NCI-H2107 treated with DMSO at 0.1 percent for 48 hours (cell line): ENCODE data around the gene RPS6KA4.

Source experiments
- DNase-seq: peaks from one replicate; lab custom pipeline; 2025; ENCODE audit not compliant: unreplicated experiment; lab: John Stamatoyannopoulos, UW

The RPS6KA4 gene

DNA sequence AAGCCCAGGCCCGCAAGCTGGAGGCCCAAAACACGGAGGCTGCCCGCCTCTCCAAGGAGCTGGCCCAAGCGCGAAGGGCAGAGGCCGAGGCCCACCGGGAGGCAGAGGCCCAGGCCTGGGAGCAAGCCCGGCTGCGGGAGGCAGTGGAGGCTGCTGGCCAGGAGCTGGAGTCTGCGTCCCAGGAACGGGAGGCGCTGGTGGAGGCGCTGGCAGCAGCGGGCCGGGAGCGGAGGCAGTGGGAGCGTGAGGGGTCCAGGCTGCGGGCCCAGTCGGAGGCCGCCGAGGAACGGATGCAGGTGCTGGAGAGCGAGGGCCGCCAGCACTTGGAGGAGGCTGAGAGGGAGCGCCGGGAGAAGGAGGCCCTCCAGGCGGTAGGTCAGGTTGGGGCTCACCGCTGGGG is 14.2 kb upstream of the RPS6KA4 start:
- DNase-seq, result no peak

DNA sequence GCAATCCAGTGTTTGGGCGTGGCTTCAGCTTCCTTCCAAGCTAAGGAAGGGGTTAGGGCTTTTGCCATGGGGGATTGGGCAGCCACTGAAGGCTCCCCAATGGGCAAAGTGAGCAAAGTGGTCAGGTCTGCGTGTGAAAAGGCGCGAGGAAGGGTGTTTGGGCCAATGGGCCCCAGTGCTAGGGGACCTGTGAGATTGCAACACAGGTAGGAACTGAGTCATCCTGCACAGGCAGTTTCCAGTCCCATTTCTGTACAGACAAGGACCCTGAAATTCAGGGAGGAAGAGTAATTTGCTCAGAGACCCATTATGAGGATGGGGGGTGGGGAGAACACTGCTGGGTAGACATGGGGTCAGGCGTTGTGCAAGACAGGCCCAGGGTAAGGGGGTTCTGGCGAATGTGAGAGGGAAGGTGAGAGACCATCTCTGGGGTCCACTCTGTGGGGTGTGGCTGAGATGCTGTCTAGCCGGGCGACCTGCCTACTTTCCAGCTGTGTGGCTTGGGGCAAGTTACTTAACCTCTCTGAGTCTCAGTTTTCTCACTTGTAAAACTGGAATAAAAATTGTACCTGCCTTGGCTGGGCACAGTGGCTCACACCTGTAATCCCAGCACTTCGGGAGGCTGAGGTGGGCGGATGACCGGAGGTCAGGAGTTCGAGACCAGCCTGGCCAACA is 11.6 kb upstream of the RPS6KA4 start:
- DNase-seq, result no peak

DNA sequence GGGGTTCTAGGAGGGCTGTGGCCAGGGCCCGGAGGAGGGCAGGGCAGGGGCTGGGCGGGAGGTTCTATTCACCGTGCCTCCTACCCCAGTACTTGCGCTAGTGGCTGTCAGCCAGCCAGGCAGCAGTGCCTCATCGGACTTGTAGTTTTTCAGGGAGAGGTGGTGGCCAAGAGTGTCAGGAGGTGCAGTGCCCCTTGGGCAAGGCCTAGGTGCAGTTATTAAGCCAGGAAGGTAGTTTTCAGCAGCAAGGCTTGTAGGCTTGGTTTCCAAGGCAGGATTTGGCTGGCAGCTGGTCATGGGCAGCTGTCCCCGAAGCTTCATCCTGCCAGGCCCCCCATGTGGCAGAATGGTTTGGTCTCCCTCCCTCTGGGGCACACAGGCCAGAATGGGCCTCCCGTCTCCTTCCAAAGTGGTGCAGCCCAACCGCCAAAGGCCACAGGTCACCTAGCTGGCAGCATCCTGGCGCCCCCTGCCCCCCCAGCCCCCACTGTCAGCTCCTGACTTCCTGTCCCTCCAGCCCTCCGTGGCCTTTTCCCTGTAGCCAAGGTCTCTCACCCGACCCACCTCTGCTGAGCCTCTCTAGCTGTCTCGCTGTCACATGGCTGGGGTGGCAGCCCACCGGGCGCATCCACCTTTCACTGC is 10.5 kb upstream of the RPS6KA4 start:
- no peak for DNase-seq

DNA sequence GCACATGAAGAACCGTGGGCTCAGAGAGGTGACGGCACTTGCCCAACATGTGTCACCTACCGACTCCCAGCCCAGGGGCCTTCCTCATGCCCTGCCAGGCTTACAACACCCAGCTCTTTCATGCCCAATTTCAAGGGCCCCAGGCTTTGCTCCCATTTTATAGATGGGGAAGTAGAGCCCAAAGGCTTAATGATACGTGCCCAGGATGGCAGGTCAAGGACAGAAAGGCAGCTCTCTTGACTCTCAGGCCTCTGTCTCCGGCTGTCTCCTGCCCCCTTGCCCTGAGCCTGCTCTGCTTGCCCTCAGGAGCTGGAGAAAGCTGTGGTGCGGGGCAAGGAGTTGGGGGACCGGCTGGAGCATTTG is 10.0 kb upstream of the RPS6KA4 start:
- DNase-seq, result no peak

DNA sequence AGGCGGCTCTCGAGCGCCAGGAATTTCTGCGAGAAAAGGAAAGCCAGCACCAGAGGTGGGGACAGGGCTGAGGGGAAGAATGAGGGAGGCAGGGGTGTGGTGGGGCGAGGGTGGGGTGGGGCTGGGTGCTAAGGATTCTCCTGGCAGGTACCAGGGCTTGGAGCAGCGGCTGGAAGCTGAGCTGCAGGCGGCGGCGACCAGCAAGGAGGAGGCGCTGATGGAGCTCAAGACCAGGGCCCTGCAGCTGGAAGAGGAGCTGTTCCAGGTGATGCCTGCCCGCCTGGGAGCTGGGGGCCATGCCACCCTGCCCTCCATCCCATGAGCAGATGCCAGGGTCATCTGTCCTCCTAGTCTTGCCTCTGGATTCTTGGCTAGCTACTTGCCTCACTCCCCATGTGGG is 9.6 kb upstream of the RPS6KA4 start:
- DNase-seq, result no peak

DNA sequence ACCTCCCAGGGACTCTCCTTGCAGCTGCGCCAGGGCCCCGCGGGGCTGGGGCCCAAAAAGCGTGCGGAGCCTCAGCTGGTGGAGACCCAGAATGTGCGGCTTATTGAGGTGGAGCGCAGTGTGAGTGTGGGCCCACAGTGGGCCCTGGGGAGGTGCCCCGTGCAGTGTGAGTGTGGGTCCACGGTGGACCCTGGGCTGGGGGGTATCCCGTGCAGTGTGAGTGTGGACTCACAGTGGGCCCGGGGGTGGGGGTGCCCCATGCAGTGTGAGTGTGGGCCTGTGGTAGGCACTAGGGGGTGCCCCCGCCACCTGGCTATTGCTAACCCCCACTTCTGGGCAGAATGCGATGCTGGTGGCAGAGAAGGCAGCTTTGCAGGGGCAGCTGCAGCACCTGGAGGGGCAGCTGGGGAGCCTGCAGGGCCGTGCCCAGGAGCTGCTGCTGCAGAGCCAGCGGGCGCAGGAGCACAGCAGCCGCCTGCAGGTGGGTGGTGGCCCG is 7.8 kb upstream of the RPS6KA4 start:
- no peak for DNase-seq

DNA sequence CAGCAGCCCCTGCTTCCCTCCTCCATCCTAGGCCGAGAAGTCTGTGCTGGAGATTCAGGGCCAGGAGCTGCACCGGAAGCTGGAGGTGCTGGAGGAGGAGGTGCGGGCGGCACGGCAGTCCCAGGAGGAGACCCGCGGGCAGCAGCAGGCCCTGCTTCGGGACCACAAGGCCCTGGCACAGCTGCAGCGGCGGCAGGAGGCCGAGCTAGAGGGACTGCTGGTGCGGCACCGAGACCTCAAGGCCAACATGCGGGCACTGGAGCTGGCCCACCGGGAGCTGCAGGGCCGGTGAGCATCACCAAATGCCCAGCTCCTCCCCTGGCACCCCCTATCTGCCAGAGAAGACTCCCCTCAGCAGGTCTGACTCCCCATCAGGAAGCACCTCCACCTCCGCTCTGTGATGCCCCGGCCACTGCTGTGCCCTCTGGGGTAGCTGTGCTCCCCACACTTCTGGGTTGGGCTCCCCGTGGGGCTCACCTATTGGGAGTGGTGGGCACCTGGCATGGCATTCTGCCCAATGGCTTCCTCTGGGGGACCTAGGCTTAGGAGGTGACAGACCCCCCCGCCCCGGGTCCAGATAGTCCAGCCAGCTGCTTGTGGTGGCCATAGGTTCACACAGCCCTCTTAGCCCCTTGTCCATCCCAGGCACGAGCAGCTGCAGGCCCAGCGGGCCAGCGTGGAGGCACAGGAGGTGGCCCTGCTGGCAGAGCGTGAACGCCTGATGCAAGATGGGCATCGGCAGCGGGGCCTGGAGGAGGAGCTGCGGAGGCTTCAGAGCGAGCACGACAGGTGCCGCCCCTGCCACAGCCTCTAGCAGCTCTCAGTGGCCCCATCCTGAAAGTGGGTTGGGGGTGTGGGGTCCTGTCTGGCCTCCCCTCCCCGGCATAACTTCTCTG is 6.6 kb upstream of the RPS6KA4 start:
- DNase-seq, result peak; percentile 54

DNA sequence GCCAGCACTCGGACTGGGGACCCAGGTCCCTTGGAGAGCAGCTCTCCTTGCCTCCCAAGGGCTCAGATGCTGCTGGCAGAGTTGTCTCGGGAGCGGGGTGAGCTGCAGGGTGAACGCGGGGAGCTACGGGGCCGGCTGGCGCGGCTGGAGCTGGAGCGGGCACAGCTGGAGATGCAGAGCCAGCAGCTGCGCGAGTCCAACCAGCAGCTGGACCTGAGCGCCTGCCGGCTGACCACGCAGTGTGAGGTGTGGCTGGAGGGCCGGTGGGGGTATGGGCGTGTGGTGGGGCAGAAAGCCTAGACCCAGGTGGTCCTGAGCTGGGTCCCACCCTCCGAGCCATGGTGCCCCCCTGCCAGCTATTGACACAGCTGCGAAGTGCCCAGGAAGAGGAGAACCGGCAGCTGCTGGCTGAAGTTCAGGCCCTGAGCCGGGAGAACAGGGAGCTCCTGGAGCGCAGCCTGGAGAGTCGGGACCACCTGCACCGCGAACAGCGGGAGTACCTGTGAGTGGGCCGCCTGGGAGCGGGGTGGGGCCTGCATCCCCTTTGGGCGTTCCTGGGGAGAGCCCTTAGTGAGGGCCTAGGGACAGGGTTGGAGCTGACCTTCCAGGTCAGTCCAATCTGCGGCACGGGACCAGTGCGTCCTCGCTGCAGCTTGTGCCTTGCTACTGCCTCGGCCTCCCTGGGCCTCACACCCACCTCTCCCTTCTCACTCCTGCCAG is 5.8 kb upstream of the RPS6KA4 start:
- DNase-seq, result peak; percentile 39

DNA sequence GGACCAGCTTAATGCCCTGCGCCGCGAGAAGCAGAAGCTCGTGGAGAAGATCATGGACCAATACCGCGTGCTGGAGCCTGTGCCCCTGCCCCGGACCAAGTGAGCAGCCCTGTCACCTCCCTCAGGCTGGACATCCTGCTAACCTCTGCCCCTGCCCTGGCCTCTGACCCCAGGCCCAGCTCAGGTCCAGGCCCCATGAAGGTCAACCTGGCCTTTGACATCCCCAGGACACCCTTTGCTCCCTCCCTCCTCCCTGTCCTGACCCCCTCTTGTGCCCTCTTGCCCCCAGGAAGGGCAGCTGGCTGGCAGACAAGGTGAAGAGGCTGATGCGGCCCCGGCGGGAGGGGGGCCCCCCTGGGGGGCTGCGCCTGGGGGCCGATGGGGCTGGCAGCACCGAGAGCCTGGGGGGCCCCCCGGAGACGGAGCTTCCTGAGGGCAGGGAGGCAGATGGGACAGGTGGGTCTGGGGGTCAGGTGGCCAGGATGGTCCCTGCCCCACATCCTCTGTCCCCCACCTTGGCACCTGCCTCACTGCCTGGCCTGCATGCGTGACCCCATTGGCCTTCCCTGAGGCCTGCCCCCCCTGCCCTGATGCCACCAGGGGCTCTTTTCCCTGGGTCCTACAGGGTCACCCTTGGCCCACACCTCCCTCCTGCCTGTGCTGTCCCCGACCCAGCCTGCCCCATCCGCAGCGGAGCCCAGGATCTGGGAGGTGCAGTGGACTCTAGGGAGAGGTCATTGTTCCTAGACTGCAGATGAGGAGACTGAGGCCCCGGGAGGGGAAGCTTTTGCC is 5.1 kb upstream of the RPS6KA4 start:
- no peak for DNase-seq

DNA sequence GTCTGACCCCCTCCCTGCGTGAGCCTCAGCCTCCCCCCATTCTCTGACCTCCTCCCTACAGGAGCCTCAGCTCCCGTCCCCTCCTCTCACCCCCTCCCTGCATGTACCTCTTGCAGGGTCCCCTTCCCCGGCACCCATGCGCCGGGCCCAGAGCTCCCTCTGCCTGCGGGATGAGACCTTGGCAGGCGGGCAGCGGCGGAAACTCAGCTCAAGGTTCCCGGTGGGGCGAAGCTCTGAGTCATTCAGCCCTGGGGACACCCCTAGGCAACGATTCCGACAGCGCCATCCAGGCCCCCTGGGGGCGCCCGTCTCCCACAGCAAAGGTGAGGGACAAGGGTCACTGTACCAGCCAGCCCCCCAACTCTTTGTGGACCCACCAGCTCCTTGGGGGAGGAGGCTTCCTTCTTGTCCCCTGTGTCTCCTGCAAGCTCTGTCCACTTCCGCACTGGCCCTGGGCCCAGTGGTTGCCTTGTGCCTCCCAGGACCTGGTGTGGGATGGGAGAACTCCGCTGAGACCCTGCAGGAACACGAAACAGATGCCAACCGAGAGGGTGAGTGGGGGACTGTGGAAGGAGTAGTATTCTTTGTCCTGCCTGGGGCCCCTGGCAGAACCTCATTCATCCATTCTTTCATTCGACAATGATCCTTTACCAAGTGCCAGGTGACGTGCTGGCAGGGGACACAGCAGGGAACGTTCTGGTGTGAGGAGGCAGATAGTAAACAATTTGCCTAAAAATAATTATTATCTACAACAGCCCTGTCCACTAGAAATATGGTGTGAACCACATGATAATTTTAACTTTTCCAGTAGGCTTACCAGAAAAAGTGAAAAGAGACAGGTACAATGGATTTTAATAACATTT is 3.7 kb upstream of the RPS6KA4 start:
- DNase-seq, result peak; percentile 38

DNA sequence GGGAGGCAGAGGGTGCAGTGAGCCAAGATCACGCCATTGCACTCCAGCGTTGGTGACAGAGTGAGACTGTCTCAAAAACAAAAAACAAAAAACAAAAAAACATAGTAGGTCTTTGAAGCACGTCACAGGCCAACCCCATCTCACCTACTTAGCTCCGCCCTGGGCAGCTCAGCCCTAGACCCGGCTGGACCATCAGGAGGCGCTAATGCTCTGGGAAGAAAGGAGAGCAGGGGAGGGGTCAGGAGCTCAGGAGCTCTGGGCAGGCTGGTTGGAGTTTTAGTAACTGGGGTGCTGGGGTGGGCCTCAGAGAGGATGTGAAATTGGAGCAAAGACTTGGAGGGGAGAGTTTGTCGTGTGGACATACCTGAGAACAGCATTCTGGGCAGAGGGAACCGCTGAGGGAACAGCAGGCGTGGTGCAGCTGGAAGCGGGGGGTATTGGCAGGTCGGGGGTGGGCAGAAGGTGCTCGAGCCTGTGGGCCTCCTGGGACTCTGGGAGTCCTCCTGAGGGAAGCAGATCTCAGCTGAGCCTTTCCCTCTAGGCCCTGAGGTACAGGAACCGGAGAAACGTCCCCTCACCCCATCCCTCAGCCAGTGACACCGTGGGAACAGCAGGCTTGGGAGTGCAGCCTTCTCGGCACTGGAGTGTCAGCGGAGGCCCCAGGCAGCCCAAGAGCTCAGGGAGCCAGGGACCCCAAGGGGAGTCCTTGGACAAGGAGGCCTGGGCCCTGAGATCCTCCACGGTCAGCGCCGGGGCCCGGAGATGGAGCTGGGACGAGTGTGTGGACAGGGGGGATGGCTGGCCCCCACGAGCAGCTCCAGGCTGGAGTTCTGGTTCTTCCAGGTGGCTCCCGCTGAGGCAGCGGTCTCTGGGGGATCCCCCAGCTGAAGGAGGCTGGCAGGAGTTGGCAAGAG is 2.2 kb upstream of the RPS6KA4 start:
- peak; percentile 25 for DNase-seq

DNA sequence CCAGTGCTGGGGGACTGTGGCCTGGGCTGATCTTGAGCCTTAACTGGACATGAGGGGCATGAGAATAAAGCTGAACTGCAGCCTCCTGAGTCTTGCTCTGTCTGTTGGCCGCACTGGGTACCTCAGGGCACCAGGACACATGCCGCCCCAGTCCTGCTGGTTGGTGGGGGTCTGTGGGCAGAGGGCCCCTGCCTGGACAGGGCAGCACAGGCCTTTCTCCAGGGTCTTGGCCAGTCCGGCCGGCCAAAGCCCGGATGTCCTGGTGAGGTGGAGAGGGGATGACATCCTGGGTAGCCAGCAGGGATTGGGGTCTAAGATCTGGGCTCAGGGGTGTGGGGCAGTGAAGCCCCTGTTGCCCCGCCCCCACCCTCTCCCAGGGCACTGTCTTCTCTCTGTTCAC is 1.5 kb upstream of the RPS6KA4 start:
- DNase-seq, result no peak

DNA sequence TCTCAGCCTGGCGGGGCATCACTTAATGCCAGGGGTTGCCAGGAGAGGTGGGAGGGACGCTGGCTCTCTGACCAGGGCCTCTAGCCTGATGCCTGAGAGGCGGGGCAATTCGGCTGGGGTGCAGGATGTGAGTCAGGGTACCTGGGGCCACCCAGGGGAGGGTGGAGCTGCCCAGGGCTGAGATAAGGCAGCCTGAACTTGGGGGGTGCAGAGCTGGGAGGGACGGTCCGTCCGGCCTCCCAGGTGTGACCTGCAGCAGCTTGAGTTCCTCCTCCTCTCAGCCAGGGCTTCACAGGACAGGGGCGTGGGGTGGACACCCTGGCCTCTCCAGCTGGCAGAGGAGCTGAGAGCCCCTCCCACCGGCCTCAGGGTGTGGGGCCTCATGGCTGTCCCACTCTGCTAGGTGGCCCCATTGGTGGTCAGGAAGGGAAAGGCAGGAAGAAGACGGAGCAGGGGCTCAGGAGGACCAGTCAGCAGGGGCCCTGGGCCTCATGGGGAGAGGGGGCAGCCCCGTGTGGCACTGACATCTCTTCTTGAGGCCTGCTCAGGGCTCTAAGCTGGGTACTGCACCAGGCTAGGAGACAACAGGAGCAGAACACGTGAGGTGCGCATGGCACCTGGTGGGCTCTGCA is 942 bp upstream of the RPS6KA4 start:
- no peak for DNase-seq

DNA sequence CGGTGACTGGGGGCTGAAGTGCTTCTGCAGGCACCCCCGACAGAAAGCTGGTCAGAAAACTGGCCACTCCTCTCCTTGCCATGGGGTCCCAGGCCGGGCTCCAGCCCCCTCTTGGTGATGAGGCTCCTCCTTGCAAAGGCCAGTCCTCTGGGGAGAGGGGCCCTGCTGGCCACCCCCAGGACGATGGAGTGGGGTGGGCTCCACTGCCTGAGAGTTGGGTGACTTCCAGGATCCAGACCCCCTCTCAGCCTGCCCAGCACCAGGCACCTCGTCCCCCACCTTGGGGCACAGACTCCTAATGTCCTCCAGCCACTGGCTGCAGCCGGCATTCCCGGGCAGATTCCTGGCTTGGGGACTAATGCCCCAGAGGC is 441 bp upstream of the RPS6KA4 start:
- no peak for DNase-seq

DNA sequence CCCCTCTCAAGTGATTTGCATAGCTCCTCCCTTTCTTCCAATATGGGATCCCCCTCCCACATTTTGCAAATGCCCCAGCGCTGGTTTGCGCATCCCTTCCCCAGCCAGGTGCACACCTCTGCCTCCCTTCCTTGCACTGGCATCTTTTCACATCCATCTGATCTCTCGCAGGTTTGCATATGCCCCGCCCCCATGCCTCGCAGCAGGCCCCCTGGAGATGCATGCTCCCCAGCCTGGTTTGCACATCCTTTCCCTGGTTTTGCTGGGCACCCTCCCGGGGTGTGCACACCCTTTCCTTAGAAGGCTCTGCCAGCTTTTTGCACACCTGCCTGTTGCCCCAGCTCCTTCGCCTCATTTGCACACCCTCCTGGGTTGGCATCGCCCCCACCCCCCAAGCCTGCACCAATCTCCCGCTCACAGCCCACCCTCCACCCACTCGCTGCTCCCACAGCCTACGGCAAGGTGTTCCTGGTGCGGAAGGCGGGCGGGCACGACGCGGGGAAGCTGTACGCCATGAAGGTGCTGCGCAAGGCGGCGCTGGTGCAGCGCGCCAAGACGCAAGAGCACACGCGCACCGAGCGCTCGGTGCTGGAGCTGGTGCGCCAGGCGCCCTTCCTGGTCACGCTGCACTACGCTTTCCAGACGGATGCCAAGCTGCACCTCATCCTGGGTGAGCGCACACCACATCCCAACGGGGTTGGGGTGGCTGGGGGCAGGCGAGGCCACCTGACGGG is 917 bp downstream of the RPS6KA4 start:
- no peak for DNase-seq

DNA sequence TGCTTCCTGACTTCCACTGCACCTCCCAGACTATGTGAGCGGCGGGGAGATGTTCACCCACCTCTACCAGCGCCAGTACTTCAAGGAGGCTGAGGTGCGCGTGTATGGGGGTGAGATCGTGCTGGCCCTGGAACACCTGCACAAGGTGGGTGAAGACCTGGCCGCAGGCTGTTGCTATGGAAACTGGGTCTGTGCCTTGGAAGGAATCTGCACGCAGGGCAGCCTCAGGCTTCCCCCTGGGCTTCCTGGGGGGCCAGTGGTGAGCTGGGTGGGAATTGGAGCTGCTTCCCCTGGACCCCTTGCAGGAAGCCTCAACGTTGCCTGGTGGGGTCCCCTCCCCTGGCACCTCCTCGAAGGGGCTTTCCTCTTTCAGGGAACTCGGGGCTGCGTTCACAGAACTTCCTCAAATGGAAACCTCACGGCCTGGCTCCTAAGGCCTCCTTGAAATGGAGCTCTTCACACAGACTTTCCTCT is 1.5 kb downstream of the RPS6KA4 start:
- DNase-seq, result no peak

DNA sequence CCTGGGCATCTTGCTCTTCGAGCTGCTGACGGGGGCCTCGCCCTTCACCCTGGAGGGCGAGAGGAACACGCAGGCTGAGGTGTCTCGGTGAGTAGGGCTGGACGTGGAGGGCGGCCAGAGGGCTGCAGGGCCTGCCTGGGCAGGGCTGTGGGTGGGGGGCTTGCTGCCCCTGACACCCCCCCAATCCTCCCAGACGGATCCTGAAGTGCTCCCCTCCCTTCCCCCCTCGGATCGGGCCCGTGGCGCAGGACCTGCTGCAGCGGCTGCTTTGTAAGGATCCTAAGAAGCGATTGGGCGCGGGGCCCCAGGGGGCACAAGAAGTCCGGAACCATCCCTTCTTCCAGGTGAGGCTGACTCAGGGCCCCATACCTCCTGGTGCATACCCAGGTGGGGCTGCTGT is 2.7 kb downstream of the RPS6KA4 start:
- no peak for DNase-seq
